Ovary (tissue), 9 donors: ENCODE measurements around the gene KCNJ1. TPM values are rescaled to one million over a fixed set of nuclear protein-coding genes. Genes with fewer than 3 reads are reported as not detected.

Experiments used
- DNase-seq, 5 donors: peaks; one replicate each; pipeline ENCODE4 v3.0.0-alpha.2; 2019 to 2020
- H3K27ac ChIP-seq, 2 donors: fragments of 200-600 bp; one replicate each; pipeline versions ENCODE4 v1.5.1 to v1.8.0; 2019 to 2022
- H3K27me3 ChIP-seq: fragments of 200-600 bp; one replicate; pipeline ENCODE4 v1.8.0; 2022
- H3K36me3 ChIP-seq: fragments of 200-600 bp; sonication (generic); one replicate; pipeline ENCODE4 v1.5.1; 2019
- H3K4me1 ChIP-seq: one replicate; pipeline ENCODE4 v1.8.1; 2013; ENCODE audit warnings: mild to moderate bottlenecking, moderate library complexity; ENCODE audit not compliant: insufficient read depth
- H3K4me3 ChIP-seq: fragments of 200-600 bp; sonication (generic); one replicate; pipeline ENCODE4 v1.5.1; 2017
- H3K9me3 ChIP-seq, 2 donors: fragments of 200-600 bp in 1 of 2; sonication (generic) in 1 of 2; one replicate each; pipeline versions ENCODE4 v1.5.1 to v1.8.1; 2013 to 2019; ENCODE audit warnings: mild to moderate bottlenecking in 1 of 2, moderate library complexity in 1 of 2
- CTCF ChIP-seq, 3 donors: fragments of 450-650 bp in 2 of 3; fragments of 200-600 bp in 1 of 3; IDR thresholded peaks; one replicate each; pipeline versions ENCODE4 v1.5.1 to v1.8.0; 2016 to 2022; ENCODE audit warnings: antibody characterized with exemption in 3 of 3, mild to moderate bottlenecking in 1 of 3
- EP300 ChIP-seq: sonication (generic); formaldehyde crosslinking; IDR thresholded peaks from one replicate; pipeline ENCODE4 v1.6.1; 2017; ENCODE audit warnings: antibody characterized with exemption
- POLR2A ChIP-seq: fragments of 450-650 bp; IDR thresholded peaks from one replicate; pipeline ENCODE4 v1.6.1; 2017; ENCODE audit warnings: antibody characterized with exemption, mild to moderate bottlenecking, moderate library complexity
- WGBS, 3 donors: extraction: QIAGEN DNeasy Blood & Tissue Kit in 1 of 3; methylation state at CpG; one replicate each; pipeline versions ENCODE4 v1.1.5 to v1.1.7; 2013 to 2017; 5-methylcytosine and 5-hydroxymethylcytosine counted together
- intact Hi-C, 4 donors: fragments of 100-400 bp; cut with DNase I; formaldehyde crosslinking; loops; one replicate each; pipeline versions ENCODE4 v1.11.0 to v1.15.1; 2022 to 2023
- polyA plus RNA-seq, 2 donors: library from polyadenylated mRNA; stranded (reverse); fragments of 200-250 nt in 1 of 2; fragments of 350-450 nt in 1 of 2; fragmentation: Illumina TruSeq in 1 of 2; extraction: RNeasy Lipid Tissue Mini Kit (QIAGEN cat#74804) in 1 of 2; gene quantifications; one replicate each; pipeline ENCODE4 v1.2.3, GENCODE V29; 2013 to 2014
- total RNA-seq, 7 donors: library from RNA; depleted of rRNA in 2 of 7; stranded (reverse); fragments of >200 nt in 2 of 7; fragmentation: NEBNext Ultra II Directional in 3 of 7; extraction: Animal tissue kit (Norgen Biotek cat#: 25700) in 3 of 7; gene quantifications; one replicate each; pipeline versions ENCODE4 v1.1.0 to v1.2.4, GENCODE V29; 2016 to 2023
- donor health status: DM: no; HTN: no; CAD: no; lungs with moderate emphysema.
- donor health status: DM: no; HTN: no; CAD: no.
- donor health status: Bipolar disorder and iron deficiency.
- donor health status: DM: yes; HTN: yes; CAD: no.
- donor health status: DM: no; HTN: no; CAD: no.
- donor health status: DM: yes; HTN: yes; CAD: no.

Gene KCNJ1
- total and polyA plus RNA-seq, 9 donors, result 0.48 TPM; not detected in 8

- no peak overlapping the region for H3K27ac ChIP-seq
- TF ChIP-seq POLR2A, result no peak
- no peak for TF ChIP-seq EP300
- TF ChIP-seq CTCF (IDR thresholded peaks at IDR 0.05), result no peak
- no peak overlapping the region for H3K4me3 ChIP-seq
- no peaks in the 10 kb centered on the region for H3K27me3 ChIP-seq
- intact Hi-C loops, result no loop called here
- no peaks in the 10 kb centered on the region for H3K36me3 ChIP-seq
- H3K4me1 ChIP-seq, result peaks cover 4% of the 10 kb centered on the region
- DNase-seq, result peak in 3 of 5 donors; percentile 21 to 52 (median 45)
- H3K9me3 ChIP-seq, result no peaks in the 10 kb centered on the region
- WGBS, 3 donors, result 49 to 61% (median 59%) methylated on average over 5 to 6 of the region's 6 CpGs
These were observed 24.9 kb upstream of the KCNJ1 start for GRCh38 chr11:128891913-128892398.

GRCh38 chr11:128890543-128891368, 23.7 kb upstream of the KCNJ1 start, which contains the start of gene KCNJ5:
Gene KCNJ5, plus strand, starts transcription at chr11:128891356. Its CDS starts 19,918 bp downstream, at chr11:128911274.
- H3K27ac ChIP-seq, result no peak within 1 kb of the TSS
- peak; percentile 44 to 75 (median 62) for DNase-seq
- intact Hi-C loops, result no loop called here
- peak within 1 kb of the TSS; percentile 38 for H3K4me3 ChIP-seq
- peaks cover 4% of the 10 kb centered on the region for H3K4me1 ChIP-seq
- 0 to 1% (median 0%) methylated on average over 52 to 85 of the region's 85 CpGs for WGBS, 3 donors
- no peak for TF ChIP-seq POLR2A
- TF ChIP-seq EP300, result no peak
- TF ChIP-seq CTCF (IDR thresholded peaks at IDR 0.05), result no peak
- H3K9me3 ChIP-seq, result no peaks in the 10 kb centered on the region
- no peaks in the 10 kb centered on the region for H3K27me3 ChIP-seq
- H3K36me3 ChIP-seq, result no peaks in the 10 kb centered on the region

- Histone ChIP-seq H3K36me3 (no peaks in the 10 kb centered on the region), H3K27ac (no peak overlapping the region), H3K9me3 (no peaks in the 10 kb centered on the region), H3K4me1 (peaks cover 4% of the 10 kb centered on the region), H3K27me3 (no peaks in the 10 kb centered on the region), H3K4me3 (no peak overlapping the region)
- 24 to 47% (median 33%) methylated on average over 9 of the region's 9 CpGs for WGBS, 3 donors
- no peak for TF ChIP-seq POLR2A
- TF ChIP-seq EP300, result no peak
- no peak for TF ChIP-seq CTCF (IDR thresholded peaks at IDR 0.05)
- DNase-seq, result no peak
- intact Hi-C loops, result no loop called here
These were observed 23.1 kb upstream of the KCNJ1 start for GRCh38 chr11:128890216-128890542.

GRCh38 chr11:128889657-128890213, 22.6 kb upstream of the KCNJ1 start:
- no peak overlapping the region for H3K27ac ChIP-seq
- intact Hi-C loops, result loop anchor here in 1 of 4 donors (5.0 kb wide), 1 partner anchor 68 kb away; no protein-coding TSS in a partner anchor
- no peaks in the 10 kb centered on the region for H3K36me3 ChIP-seq
- 75 to 88% (median 88%) methylated on average over 6 to 8 of the region's 8 CpGs for WGBS, 3 donors
- H3K27me3 ChIP-seq, result no peaks in the 10 kb centered on the region
- peaks cover 2% of the 10 kb centered on the region for H3K4me1 ChIP-seq
- DNase-seq, result no peak
- TF ChIP-seq CTCF (IDR thresholded peaks at IDR 0.05) (no peak), POLR2A (no peak), EP300 (no peak)
- H3K9me3 ChIP-seq, result no peaks in the 10 kb centered on the region
- H3K4me3 ChIP-seq, result no peak overlapping the region
